GM21786 (cell line): ENCODE measurements around the gene RASD2.
"Not testable (repeated sequence)": the region's sequence is repeated elsewhere in the genome, so short reads cannot be mapped to it uniquely, and the experiment has no call there.

Source experiments
- ATAC-seq: cut with Tn5 transposase; IDR thresholded peaks from one replicate; pipeline ENCODE4 v1.9.1; 2021; ENCODE audit not compliant: unreplicated experiment

Gene RASD2

GRCh38 chr22:35540595-35541253, at the start of gene RASD2:
TSS of gene RASD2 (plus strand) at chr22:35540831. CDS start at chr22:35546810, 5,979 bp downstream.
- no peak for ATAC-seq

DNA sequence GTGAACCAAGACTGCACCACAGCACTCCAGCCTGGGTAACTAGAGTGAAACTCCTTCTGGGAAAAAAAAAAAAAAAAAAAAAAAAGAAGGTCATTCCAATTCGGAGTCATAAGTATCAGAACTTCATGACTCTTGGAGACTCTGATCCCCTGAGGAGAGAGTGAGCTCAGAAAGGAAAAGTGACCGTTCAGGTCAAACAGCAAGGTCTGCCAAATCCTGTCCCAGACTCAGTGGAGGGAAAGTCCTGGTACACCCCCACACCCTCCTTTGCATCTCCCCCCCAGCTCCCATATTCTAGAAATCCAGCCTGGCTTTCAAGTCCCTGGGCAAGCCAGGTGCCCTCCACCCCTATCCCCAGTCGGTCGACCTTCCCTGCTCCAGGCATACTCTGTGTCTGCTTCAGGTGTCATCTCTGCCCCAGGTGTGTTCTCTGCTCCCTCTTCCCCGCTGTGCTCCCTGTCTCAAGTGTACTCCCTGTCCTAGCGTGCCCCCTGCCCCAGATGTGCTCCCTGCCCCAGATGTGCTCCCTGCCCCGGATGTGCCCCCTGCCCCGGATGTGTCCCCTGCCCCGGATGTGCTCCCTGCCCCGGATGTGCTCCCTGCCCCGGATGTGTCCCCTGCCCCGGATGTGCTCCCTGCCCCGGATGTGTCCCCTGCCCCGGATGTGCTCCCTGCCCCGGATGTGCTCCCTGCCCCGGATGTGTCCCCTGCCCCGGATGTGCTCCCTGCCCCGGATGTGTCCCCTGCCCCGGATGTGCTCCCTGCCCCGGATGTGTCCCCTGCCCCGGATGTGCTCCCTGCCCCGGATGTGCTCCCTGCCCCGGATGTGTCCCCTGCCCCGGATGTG, 49.3 kb upstream of the RASD2 start:
- ATAC-seq, result not testable (repeated sequence)

- ATAC-seq, result no peak
Observed at GRCh38 chr22:35491908-35492380, 48.7 kb upstream of the RASD2 start.

- ATAC-seq, result no peak
Observed at GRCh38 chr22:35493074-35493473, 47.6 kb upstream of the RASD2 start.

DNA sequence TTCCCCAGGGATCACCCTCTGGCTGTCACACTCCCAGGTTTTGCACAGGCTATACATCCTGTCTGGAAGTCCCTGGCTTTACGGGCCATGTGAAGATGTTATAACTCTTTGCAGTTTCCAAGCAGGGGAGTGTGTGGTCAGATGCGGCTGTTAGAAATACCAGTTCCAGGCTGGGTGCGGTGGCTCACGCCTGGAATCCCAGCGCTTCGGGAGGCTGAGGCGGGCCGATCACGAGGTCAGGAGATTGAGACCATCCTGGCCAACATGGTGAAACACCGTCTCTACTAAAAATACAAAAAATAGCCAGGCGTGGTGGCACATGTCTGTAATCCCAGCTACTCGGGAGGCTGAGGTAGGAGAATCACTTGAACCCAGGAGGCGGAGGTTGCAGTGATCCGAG, 44.9 kb upstream of the RASD2 start:
- ATAC-seq, result not testable (repeated sequence)

DNA sequence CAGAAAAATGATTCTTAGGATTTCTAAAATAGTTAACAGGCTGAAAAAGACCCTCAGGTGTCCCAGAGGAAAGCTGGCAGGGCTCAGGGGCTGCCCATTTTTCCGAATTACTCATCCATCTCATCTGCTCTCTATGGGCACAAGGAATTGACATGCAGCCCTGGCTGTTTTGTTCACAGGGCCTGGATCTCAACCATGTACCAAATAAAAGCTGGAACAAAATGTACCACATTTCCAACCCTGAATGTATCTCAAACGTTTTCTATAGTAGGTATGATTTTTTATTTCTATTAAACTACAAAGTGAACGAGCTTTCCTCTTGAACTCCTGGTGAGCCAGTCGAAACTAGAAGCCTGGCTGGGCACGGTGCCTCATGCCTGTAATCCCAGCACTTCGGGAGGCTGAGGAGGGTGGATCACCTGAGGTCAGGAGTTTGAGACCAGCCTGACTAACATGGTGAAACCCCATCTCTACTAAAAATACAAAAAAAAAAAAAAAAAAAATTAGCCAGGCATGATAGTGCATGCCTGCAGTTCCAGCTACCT, 43.8 kb upstream of the RASD2 start:
- ATAC-seq, result no peak

DNA sequence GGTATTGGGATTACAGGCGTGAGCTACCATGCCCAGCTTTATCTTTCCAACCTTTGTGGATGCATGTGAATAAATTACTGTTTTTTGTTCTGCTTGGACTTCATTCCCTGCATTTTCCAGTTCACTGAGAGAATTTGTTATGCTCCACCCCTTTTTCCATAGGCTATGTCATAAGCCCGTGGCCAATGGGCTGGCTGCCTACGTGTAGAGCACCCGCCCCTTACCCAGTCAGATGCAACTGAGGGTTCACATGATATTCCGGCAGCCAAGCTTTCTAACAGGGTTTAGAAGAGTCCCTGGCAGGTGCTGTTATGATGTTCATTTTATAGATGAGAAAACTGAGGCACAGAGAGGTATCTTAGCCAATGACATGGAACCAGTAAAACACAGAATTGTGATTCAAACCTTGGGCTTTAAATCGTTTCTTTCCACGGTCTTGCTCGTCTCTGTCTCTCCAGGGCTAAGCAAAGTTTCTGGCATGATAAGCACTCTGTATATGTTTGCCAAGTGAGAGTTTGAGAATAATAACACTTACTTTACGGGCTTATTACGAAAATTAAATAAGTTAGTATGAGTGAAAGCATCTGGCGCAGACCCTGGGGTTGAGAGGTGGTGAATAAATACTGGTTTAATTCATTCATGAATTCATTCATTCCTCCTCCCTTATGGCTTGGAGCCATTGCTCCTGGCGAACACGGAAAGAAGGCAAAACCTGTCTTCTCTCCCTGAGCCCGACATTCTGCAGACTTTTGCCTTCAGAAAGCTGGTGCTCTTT, 42.4 kb upstream of the RASD2 start:
- ATAC-seq, result no peak

- no peak for ATAC-seq
Observed at GRCh38 chr22:35502836-35503235, 37.8 kb upstream of the RASD2 start.

DNA sequence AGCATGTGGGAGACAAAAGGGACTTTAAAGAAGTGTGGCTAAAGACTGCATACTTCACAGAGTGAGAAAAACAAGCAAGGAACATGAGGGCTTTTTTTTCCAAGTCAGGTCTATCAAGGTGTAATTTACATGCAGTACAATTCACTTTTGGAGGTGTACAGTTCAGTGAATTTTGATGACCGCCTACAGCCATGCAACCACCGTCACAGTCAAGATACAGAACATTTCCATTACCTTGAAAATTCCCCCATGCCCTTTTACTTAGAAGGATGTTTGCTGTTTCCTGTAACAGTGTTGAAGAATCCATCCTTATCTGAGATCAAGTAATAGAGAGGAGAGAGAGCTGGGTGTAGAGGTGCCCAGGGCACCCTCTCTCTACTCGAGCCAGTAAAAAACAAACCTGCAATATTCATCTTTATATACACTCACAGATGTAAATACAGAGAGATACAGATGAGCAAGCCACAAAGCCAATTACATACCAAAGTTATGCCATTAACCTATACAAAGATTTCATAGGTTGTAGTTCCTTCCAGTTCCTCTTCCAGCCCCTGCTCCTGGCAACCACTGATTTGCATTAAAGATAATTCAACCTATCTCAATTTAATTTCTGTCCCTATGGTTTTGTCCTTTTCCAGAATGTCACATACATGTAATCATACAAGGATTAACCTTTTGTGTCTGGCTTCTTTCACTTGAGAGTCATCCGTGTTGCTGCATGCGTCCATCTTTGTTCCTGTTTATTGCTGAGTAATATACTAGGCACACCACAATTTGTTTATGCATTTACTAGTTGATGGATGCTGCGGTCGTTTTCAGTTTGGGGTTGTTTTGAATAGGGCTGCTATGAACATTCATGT, 35.0 kb upstream of the RASD2 start:
- ATAC-seq, result no peak

- ATAC-seq, result no peak
Observed at GRCh38 chr22:35506259-35506570, 34.4 kb upstream of the RASD2 start.

DNA sequence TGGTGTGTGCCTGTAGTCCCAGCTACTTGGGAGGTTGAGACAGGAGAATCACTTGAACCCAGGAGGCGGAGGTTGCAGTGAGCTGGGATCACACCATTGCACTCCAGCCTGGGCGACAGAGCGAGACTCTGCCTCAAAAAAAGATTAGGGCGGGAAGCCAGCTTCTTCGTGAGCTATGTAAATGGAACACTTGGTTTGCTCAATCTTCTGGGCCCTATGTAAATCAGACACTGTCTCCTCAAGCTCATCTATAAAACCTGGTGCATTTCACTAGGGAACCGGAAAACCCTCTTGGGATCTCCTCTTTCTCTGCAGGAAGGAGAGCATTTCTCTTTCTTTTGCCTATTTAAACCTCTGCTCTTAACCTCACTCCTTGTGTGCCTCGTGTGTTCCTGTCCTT, 32.8 kb upstream of the RASD2 start:
- ATAC-seq, result not testable (repeated sequence)

- no peak for ATAC-seq
Observed at GRCh38 chr22:35509451-35509850, 31.2 kb upstream of the RASD2 start.

DNA sequence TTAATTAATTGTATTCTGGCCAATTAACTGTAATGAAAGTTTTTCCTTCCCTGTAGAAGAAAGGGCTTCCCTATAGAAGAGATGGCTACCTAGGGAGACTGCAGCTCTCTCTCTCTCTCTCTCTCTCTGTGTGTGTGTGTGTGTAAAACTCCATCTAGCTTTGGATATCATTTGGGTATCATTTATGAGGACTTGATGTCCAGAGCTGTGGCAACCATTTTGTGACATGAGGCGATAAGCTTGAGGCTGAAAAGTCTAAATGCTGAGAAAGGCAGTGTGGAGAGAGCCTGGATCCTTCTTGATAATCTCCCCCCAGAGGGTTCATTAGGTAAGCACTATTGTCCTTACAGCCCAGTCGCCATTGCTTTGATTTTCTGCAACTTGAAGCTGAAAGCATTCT, 30.7 kb upstream of the RASD2 start:
- no peak for ATAC-seq

DNA sequence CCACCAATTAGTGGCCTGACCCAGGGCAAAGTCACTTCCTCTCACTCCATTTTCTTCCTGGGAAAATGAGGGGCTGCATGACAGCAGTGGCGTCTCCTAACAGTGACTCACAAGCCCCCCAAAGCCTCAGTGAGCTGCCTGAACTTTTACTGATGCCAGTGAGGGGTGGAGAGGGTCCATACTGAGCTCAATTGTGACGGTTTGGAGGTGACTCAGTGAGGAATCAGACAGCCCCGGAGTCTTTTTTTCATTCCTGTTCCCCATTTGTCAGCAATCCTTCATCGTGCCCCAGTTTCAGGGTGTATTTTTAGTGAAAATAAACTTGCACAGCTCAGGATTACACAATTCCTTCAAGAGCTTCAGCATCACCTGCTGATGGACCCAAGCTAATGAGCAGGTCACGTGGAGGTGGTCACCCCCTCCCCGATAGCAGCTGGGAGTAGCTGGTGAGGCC, 30.1 kb upstream of the RASD2 start:
- no peak for ATAC-seq

GRCh38 chr22:35510951-35511350, 29.7 kb upstream of the RASD2 start:
- ATAC-seq, result no peak

GRCh38 chr22:35514366-35514765, 26.3 kb upstream of the RASD2 start:
- no peak for ATAC-seq

GRCh38 chr22:35515952-35516351, 24.7 kb upstream of the RASD2 start:
- not testable (repeated sequence) for ATAC-seq

- no peak for ATAC-seq
Observed at GRCh38 chr22:35516723-35517122, 23.9 kb upstream of the RASD2 start.

DNA sequence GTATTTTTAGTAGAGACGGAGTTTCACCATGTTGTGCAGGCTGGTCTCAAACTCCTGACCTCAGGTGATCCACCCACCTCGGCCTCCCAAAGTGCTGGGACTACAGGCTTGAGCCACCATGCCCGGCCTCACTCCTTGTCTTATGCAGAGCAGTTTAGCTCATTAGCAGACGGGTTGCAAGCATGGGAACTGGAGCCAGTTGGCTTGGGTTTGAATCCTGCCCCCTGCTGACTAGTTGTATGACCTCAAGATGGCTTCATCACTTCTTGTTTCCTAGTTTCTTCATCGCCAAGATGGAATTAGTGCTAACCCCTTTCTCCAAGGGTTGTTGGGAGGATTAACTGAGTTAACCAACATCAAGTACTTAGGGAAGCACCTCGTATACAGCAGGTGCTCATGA, 23.4 kb upstream of the RASD2 start:
- ATAC-seq, result no peak

GRCh38 chr22:35517769-35518530, 22.7 kb upstream of the RASD2 start:
- no peak for ATAC-seq
